DOHH2 (cell line): ENCODE data around the gene VSTM2L.

Source experiments
- H3F3A ChIP-seq: fragments of 200-600 bp; sonication (generic), shearing (Covaris generic); 2 replicates; pipeline ENCODE4 v1.6.0; 2016; ENCODE audit warnings: antibody characterized with exemption, mild to moderate bottlenecking; ENCODE audit not compliant: control insufficient read depth, insufficient read depth
- H3K27ac ChIP-seq: fragments of 200-600 bp; sonication (generic); 2 replicates; pipeline ENCODE4 v1.5.1; 2014; ENCODE audit warnings: low read depth, mild to moderate bottlenecking, low read length, moderate library complexity
- H3K27me3 ChIP-seq: fragments of 200-600 bp; sonication (generic); 2 replicates; pipeline ENCODE4 v1.6.1; 2014; ENCODE audit warnings: mild to moderate bottlenecking, low read length, mixed read lengths; ENCODE audit not compliant: control insufficient read depth
- H3K36me3 ChIP-seq: fragments of 200-600 bp; sonication (generic); 2 replicates; pipeline ENCODE4 v1.6.1; 2014; ENCODE audit warnings: mild to moderate bottlenecking, low read length, moderate library complexity, mixed read lengths; ENCODE audit not compliant: control insufficient read depth
- H3K4me1 ChIP-seq: fragments of 200-600 bp; sonication (generic); 2 replicates; pipeline ENCODE4 v1.6.1; 2014; ENCODE audit warnings: mild to moderate bottlenecking, low read length, mixed read lengths; ENCODE audit not compliant: control insufficient read depth
- H3K4me2 ChIP-seq: fragments of 200-600 bp; sonication (generic); 2 replicates; pipeline ENCODE4 v1.6.0; 2014; ENCODE audit warnings: mild to moderate bottlenecking, low read length, moderate library complexity
- H3K4me3 ChIP-seq: fragments of 200-600 bp; sonication (generic); 2 replicates; pipeline ENCODE4 v1.5.1; 2014; ENCODE audit warnings: mild to moderate bottlenecking, low read length, mixed read lengths
- H3K79me2 ChIP-seq: fragments of 200-600 bp; sonication (generic); 2 replicates; pipeline ENCODE4 v1.6.1; 2014; ENCODE audit warnings: mild to moderate bottlenecking, low read length, mixed read lengths; ENCODE audit not compliant: control insufficient read depth
- H3K9me2 ChIP-seq: fragments of 200-600 bp; sonication (generic); replicated peaks from 2 replicates; pipeline ENCODE4 v1.6.1; 2014; ENCODE audit warnings: mild to moderate bottlenecking, low read length, mixed read lengths; ENCODE audit not compliant: control insufficient read depth
- H3K9me3 ChIP-seq: fragments of 200-600 bp; sonication (generic); 2 replicates; pipeline ENCODE4 v1.6.1; 2014; ENCODE audit warnings: antibody characterized with exemption, low read length, mixed read lengths; ENCODE audit not compliant: control insufficient read depth, insufficient read depth
- H4K20me1 ChIP-seq: fragments of 200-600 bp; sonication (generic); 2 replicates; pipeline ENCODE4 v1.6.0; 2014; ENCODE audit warnings: low read depth, mild to moderate bottlenecking, antibody characterized with exemption, low read length, moderate library complexity; ENCODE audit not compliant: control insufficient read depth, insufficient read depth
- CTCF ChIP-seq: fragments of 200-600 bp; sonication (generic); IDR thresholded peaks from one replicate; pipeline ENCODE4 v1.5.1; 2014; ENCODE audit warnings: antibody characterized with exemption, mild to moderate bottlenecking, low read depth, low read length; ENCODE audit not compliant: poor library complexity, severe bottlenecking
- EZH2phosphoT487 ChIP-seq: fragments of 200-600 bp; sonication (generic); IDR thresholded peaks from 2 replicates; pipeline ENCODE4 v1.6.1; 2017; ENCODE audit warnings: borderline replicate concordance, mild to moderate bottlenecking, antibody characterized with exemption, low read length, moderate library complexity, mixed read lengths

The VSTM2L gene

GRCh38 chr20:37875460-37876175 is 27.3 kb upstream of the VSTM2L start:
- no peaks in the 10 kb centered on the region for H3F3A ChIP-seq
- H3K27me3 ChIP-seq: no peaks in the 10 kb centered on the region
- no peaks in the 10 kb centered on the region for H3K4me1 ChIP-seq
- no peak overlapping the region for H3K27ac ChIP-seq
- no peaks in the 10 kb centered on the region for H3K36me3 ChIP-seq
- no peak overlapping the region for H3K4me3 ChIP-seq
- no peaks in the 10 kb centered on the region for H3K9me3 ChIP-seq
- H3K4me2 ChIP-seq: no peak overlapping the region
- TF ChIP-seq EZH2phosphoT487 (no peak), CTCF (no peak)
- H4K20me1 ChIP-seq: no peaks in the 10 kb centered on the region
- no peaks in the 10 kb centered on the region for H3K79me2 ChIP-seq
- H3K9me2 ChIP-seq: no peaks in the 10 kb centered on the region

GRCh38 chr20:37876863-37877262 is 26.1 kb upstream of the VSTM2L start:
- no peaks in the 10 kb centered on the region for H3K9me2 ChIP-seq
- no peaks in the 10 kb centered on the region for H3K27me3 ChIP-seq
- no peaks in the 10 kb centered on the region for H3K79me2 ChIP-seq
- H4K20me1 ChIP-seq: no peaks in the 10 kb centered on the region
- no peaks in the 10 kb centered on the region for H3K9me3 ChIP-seq
- no peaks in the 10 kb centered on the region for H3K36me3 ChIP-seq
- H3F3A ChIP-seq: no peaks in the 10 kb centered on the region
- no peak overlapping the region for H3K27ac ChIP-seq
- no peak overlapping the region for H3K4me3 ChIP-seq
- H3K4me2 ChIP-seq: no peak overlapping the region
- TF ChIP-seq EZH2phosphoT487 (no peak), CTCF (no peak)
- H3K4me1 ChIP-seq: no peaks in the 10 kb centered on the region

- H3K9me2 ChIP-seq: no peaks in the 10 kb centered on the region
- H3K79me2 ChIP-seq: no peaks in the 10 kb centered on the region
- no peaks in the 10 kb centered on the region for H3K27me3 ChIP-seq
- H3K4me3 ChIP-seq: no peak overlapping the region
- H3K36me3 ChIP-seq: no peaks in the 10 kb centered on the region
- TF ChIP-seq EZH2phosphoT487 (no peak), CTCF (no peak)
- H3K4me2 ChIP-seq: no peak overlapping the region
- H3K4me1 ChIP-seq: no peaks in the 10 kb centered on the region
- H3K9me3 ChIP-seq: no peaks in the 10 kb centered on the region
- H3F3A ChIP-seq: no peaks in the 10 kb centered on the region
- H3K27ac ChIP-seq: no peak overlapping the region
- no peaks in the 10 kb centered on the region for H4K20me1 ChIP-seq
Observed at GRCh38 chr20:37877832-37878772, 24.8 kb upstream of the VSTM2L start.
